ENCODE data around the gene NISCH. TPM values are rescaled to one million over a fixed set of nuclear protein-coding genes. Genes with fewer than 3 reads are reported as not detected.

Gene NISCH
- total RNA-seq (2022; extraction: Qiagen RNA extraction; ENCODE audit: low read depth), result 9.1 to 15.1 TPM (median 13.8 TPM) in 5 replicates

DNA sequence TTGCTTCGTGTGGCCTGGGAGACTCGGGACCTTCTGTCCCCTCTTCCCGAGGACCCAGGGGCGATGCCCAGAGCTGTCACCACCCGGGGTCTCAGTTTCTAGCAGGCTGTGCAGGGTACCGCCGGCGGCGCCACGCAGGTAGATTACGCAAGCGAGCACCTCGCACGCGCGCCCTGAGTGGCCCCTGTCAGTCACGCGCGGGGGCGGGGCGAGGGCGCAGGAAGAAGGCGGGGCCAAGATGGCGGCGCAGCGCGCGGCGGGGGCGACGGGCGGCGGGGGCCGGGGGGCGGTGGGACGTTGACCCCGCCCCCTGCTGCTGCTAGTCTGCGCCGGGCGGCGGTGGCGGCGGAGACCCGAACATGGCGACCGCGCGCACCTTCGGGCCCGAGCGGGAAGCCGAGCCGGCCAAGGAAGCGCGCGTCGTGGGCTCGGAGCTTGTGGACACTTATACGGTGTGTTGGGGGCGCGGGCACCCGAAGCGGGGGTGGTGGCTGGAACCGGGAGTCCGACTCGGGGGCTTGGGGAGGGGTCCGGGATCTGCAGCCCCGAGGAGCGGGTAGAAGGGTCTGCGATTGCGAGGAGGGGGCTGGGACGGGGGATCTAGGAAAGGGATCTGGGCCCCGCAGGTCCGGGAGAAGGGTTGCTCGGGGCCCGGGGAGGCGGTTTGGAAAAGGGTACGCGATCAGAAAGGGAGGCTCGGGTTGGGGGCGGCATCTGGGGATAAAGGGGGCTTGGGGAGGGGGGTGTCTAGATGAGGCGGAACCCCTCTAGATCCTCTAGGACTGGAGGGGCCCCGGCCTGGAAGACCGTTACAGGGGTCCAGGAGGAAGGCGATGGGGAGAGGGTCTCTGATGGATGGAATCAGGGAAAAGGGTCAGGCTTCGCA is at the start of gene NISCH:
TSS of gene NISCH (plus strand) at position 322 of the 886 bp plus-strand sequence. CDS start at position 360, 38 bp downstream.

DNA sequence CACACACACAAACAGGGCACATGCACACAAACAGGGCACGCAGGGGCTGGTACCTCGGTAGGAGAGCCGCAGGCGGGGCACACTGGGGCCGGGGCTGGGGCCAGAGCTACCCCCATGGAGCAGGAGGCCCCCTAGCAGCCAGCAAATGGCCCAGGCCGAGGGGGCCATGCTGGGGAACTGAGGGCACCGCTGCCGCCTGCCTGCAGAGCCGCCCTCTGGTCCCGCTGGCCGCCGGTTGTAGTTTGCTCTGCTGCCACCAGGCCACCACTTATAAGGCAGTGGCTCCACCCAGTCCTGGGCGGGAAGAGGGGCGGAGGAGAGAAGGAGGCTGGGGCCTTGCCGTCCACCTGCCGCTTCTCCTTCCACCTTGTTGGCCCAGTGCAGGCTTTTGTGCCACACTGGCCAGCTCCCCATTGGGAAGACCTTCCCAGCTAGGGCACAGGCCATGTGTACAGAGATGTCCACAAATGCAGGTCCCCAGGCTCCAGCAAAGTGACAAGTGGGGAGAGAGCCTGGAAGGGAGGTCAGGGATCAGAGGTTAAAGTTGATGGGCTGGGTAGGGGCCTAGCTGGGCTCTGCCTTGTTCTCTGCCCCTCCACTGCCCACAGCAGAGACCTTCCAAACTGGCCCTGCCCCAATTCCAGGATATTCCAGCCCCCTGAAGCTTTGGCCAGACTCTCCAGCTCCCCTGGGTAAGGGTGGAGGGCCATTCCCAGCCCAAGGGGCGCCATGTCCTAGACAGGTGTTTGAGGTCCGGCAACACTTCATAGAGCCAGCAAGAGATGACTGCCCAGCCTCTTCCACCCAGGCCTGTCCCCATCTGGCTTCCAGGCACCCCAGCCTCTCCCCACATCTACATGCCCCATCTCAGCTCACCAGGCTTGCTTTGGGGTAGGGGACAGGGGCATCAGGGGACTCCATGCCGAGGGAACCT is 10.3 kb upstream of the NISCH start, which contains the start of gene SEMA3G:
TSS of gene SEMA3G (minus strand) at position 244 of the 934 bp plus-strand sequence. CDS start at position 168, 76 bp downstream.

DNA sequence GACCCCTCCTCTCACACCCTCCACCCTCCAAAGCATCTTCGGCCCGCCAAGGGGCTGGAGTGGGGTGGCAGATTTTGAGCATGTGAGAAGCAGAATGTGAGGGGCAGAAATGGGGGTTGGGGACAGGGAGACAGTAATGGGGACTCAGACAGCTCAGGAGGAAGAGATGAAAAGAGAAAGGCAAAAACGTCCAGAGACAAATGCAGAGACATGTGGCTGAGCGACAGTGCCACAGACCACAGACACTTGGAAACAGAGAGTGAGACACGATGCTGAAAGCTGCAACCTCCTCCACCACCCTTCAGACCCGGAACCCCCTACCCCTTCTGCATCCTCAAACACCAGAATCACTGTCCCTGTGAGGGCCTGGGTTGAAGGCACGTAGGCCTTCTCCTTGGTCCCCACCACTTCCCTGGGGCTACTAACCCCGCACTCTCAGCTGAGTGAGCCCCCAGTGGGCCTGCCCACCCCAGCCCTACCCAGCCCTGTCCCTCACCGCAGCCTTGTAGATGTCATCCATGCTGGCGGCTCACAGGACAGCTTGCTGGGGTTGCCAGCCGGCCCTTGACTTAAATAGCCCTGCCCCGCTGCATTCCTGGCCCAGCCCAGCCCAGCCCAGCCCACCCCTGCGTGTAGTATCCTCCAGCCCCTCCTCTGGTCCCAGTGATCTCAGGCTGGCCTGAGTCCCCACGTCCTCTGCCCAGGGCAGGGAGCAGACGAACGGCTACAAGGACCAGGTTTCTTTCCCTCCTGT is 1.7 kb upstream of the NISCH start, which contains the start of gene TNNC1:
TSS of gene TNNC1 (minus strand) at position 546 of the 754 bp plus-strand sequence. CDS start at position 520, 26 bp downstream.

DNA sequence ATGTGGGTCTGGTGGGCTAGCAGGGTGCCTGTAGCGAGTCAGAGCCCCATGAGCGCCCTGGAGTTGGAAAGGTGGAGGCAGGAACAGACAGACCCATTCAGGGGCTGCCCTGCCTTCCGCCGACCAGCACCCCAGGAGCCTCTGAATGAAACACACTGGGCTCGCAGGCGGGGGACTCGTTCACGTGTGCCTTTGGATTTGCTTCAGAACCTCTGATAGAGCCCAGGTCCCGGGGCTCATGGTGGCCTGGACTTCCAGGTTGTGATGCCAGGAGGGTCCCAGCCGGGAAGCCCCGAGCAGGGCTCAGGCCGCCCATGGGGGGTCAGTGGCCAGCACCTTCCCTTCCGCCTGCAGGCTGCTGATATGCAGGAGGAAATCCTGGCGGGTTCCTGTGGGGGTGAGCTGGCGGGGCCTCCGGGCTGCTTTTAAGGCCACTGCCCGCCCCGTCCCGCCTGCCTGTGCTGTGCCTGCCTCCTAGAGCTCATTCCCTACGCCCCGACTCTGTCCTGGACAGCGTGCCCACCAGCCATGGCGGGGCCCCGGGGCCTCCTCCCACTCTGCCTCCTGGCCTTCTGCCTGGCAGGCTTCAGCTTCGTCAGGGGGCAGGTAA is 39.6 kb downstream of the NISCH start, which contains the start of gene STAB1:
TSS of gene STAB1 (plus strand) at position 453 of the 610 bp plus-strand sequence. CDS start at position 529, 76 bp downstream.

DNA sequence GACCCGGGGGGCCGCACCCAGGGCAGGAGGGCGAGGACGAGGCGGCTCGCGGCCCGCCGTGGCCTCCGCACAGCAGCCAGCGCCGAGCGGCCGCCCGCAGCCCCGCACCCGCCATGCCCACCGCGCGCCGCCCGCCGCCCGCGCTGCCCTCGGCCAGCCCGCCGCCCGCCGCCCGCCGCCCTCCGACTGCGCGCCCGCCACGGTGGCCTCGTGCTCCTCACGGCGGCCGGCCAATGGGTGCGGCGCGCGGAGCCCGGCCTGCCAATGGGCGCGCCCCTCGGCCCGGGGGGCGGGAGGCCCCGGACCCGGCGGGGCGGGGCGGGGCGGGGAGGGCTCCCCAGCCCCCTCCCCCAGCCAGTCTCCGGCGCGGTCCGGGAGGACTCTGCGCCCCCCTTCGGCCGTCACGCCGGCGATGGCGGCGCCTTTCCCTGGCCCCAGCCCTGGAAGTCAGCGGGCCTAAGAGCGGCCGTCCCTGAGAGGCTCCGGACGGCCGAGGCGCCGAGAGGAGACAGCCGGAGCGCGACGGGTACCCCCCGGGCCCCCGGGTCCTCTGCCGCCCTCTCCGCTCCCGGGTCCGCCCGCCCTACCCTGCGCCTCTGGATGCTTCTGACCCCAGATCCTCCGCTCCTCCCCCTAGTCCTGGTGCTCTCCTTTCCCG is 78.3 kb downstream of the NISCH start, which contains the start of gene NT5DC2:
TSS of gene NT5DC2 (minus strand) at position 235 of the 658 bp plus-strand sequence. CDS start at position 115, 120 bp downstream.

DNA sequence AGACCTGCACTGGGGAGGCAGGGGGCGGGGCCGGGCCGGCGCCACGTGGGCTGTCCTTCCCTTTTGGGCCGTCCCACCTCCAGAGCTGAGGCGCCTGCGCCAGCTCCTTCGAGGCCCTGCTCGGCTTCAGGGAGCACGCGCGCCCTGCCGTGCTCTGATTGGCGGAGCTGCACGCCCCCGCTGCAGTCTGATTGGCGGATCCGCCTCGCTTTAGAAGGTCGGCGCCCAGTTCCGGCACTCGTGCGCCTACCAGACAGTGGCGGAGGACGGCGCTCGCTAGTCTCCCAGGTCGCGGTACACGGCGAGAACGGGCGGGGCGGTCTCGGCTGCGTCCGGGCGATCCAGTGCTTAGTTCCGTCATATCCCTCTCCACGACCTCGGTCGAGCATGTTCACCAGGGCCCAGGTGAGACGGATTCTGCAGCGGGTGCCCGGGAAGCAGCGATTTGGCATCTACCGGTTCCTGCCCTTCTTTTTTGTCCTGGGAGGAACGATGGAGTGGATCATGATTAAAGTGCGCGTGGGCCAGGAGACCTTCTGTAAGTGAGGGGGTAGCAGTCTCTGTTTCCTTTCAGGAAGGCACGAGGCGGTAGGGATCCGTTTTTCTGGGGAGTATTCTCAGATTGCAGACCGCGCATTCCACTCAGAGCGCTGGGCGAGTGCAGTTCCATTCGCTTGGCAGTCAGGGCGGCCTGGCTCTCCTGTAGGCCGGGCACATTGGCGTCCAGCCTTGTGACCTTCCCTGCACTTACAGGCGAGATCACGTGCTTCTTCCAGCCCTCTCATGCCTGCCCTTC is 81.2 kb downstream of the NISCH start, which contains the start of gene UQCC5:
TSS of gene UQCC5 (plus strand) at position 237 of the 796 bp plus-strand sequence. CDS start at position 388, 151 bp downstream.

Other genes starting within 250 kb of the NISCH start
- gene TLR9, start 230.0 kb upstream of the NISCH start, total RNA-seq (2022; extraction: Qiagen RNA extraction; ENCODE audit: low read depth), result 0.06 TPM in 1 of 5 replicates, not detected in the others
- gene TWF2, start 216.4 kb upstream of the NISCH start, total RNA-seq (2022; extraction: Qiagen RNA extraction; ENCODE audit: low read depth), result 59.9 to 79.4 TPM (median 68.3 TPM) in 5 replicates
- gene PPM1M, start 209.8 kb upstream of the NISCH start, total RNA-seq (2022; extraction: Qiagen RNA extraction; ENCODE audit: low read depth), result 3.0 to 5.2 TPM (median 4.8 TPM) in 5 replicates
- gene WDR82, start 177.0 kb upstream of the NISCH start, total RNA-seq (2022; extraction: Qiagen RNA extraction; ENCODE audit: low read depth), result 44.7 to 57.1 TPM (median 51.6 TPM) in 5 replicates
- 3.1 to 5.2 TPM (median 4.6 TPM) in 5 replicates for gene GLYCTK, start 167.8 kb upstream of the NISCH start, total RNA-seq (2022; extraction: Qiagen RNA extraction; ENCODE audit: low read depth)
- gene DNAH1, start 139.3 kb upstream of the NISCH start, total RNA-seq (2022; extraction: Qiagen RNA extraction; ENCODE audit: low read depth), result 0.67 to 0.99 TPM (median 0.86 TPM) in 5 replicates
- gene BAP1, start 45.6 kb upstream of the NISCH start, total RNA-seq (2022; extraction: Qiagen RNA extraction; ENCODE audit: low read depth), result 27.2 to 39.3 TPM (median 36.8 TPM) in 5 replicates
- 2.7 to 3.5 TPM (median 3.0 TPM) in 5 replicates for gene PHF7, start 44.9 kb upstream of the NISCH start, total RNA-seq (2022; extraction: Qiagen RNA extraction; ENCODE audit: low read depth)
- 0.07 to 0.09 TPM (median 0.08 TPM) in 4 of 5 replicates, not detected in the other for gene SEMA3G, start 10.5 kb upstream of the NISCH start, total RNA-seq (2022; extraction: Qiagen RNA extraction; ENCODE audit: low read depth)
- gene TNNC1, start 1.6 kb upstream of the NISCH start, total RNA-seq (2022; extraction: Qiagen RNA extraction; ENCODE audit: low read depth), result 1.2 to 1.6 TPM (median 1.3 TPM) in 5 replicates
- not detected in 5 replicates for gene STAB1, start 39.7 kb downstream of the NISCH start, total RNA-seq (2022; extraction: Qiagen RNA extraction; ENCODE audit: low read depth)
- gene NT5DC2, start 78.3 kb downstream of the NISCH start, total RNA-seq (2022; extraction: Qiagen RNA extraction; ENCODE audit: low read depth), result 74.0 to 102 TPM (median 98.7 TPM) in 5 replicates
- gene UQCC5, start 81.0 kb downstream of the NISCH start, total RNA-seq (2022; extraction: Qiagen RNA extraction; ENCODE audit: low read depth), result 43.3 to 87.9 TPM (median 59.4 TPM) in 5 replicates
- 9.3 to 17.3 TPM (median 13.7 TPM) in 5 replicates for gene PBRM1, start 230.3 kb downstream of the NISCH start, total RNA-seq (2022; extraction: Qiagen RNA extraction; ENCODE audit: low read depth)
- 98.0 to 179 TPM (median 109 TPM) in 5 replicates for gene GNL3, start 230.4 kb downstream of the NISCH start, total RNA-seq (2022; extraction: Qiagen RNA extraction; ENCODE audit: low read depth)